Stimulated activated CD8-positive, alpha-beta memory T cell treated with anti-CD3 and anti-CD28 coated beads, Interleukin-4, amount 100 ng/mL, for 1 hour (primary cell): ENCODE measurements around the gene INTS3.

Experiments used
- DNase-seq, 2 donors: peaks; one replicate each; pipeline ENCODE4 v3.0.0-alpha.2; 2020; ENCODE audit warnings: low read depth in 2 of 2, low spot score in 1 of 2

Gene INTS3

GRCh38 chr1:153816283-153816889, 88.5 kb downstream of the INTS3 start:
- no peak for DNase-seq

- no peak for DNase-seq
Measured at GRCh38 chr1:153818876-153819275, 91.0 kb downstream of the INTS3 start.
